ENCODE results near the gene GDI1. TPM values are rescaled to one million over a fixed set of nuclear protein-coding genes. Genes with fewer than 3 reads are reported as not detected.

Gene GDI1
- total and polyA plus RNA-seq, 12 donors, result 85.6 to 287 (median 113) TPM

DNA sequence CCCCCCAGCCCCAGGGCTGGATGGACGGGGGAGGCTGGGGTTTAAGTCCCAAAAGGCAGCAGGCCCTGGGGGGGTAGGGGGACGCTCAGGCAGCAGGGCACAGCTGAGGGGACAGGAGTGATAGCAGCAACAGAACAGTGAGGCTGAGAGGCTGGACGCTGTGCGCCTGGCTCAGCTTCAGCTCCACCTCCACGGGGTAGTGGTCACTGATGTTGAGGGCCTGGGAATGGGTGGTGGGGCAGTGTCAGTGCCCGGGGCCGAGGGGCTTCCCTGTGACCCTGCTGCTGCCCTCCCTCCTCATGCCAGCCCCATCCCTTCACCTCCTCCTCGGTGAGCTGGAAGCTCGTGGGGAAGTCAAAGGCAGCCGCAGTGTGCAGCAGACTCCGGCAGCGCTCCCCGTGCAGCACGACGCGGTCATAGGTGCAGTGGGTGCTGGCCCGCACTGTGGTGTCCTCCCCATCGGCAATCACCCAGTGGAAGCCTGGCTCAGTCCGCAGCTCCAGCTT lies 34.3 kb upstream of the GDI1 start:
- H3K4me3 ChIP-seq, result no peak overlapping the region
- H3K9me3 ChIP-seq (replicated peaks in 1 of 3), result no peaks in the 10 kb centered on the region
- no peak overlapping the region for H3K27ac ChIP-seq
- DNase-seq, result no peak
- H3K36me3 ChIP-seq (replicated peaks in 1 of 2), result peaks cover 0 to 23% of the 10 kb centered on the region in 2 donors
- no peak for TF ChIP-seq POLR2A (IDR thresholded peaks at IDR 0.05)
- TF ChIP-seq, protein P1, sequence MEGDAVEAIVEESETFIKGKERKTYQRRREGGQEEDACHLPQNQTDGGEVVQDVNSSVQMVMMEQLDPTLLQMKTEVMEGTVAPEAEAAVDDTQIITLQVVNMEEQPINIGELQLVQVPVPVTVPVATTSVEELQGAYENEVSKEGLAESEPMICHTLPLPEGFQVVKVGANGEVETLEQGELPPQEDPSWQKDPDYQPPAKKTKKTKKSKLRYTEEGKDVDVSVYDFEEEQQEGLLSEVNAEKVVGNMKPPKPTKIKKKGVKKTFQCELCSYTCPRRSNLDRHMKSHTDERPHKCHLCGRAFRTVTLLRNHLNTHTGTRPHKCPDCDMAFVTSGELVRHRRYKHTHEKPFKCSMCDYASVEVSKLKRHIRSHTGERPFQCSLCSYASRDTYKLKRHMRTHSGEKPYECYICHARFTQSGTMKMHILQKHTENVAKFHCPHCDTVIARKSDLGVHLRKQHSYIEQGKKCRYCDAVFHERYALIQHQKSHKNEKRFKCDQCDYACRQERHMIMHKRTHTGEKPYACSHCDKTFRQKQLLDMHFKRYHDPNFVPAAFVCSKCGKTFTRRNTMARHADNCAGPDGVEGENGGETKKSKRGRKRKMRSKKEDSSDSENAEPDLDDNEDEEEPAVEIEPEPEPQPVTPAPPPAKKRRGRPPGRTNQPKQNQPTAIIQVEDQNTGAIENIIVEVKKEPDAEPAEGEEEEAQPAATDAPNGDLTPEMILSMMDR (IDR thresholded peaks at IDR 0.05), result no peak
- H3K27me3 ChIP-seq, result no peaks in the 10 kb centered on the region
- intact Hi-C loops (cut with DNase I), result no loop called here
- 71 to 87% (median 84%) methylated on average over 5 to 19 of the region's 19 CpGs for WGBS, 4 donors
- H3K4me1 ChIP-seq (replicated peaks in 1 of 2), result peaks cover 0 to 8% of the 10 kb centered on the region in 2 donors

DNA sequence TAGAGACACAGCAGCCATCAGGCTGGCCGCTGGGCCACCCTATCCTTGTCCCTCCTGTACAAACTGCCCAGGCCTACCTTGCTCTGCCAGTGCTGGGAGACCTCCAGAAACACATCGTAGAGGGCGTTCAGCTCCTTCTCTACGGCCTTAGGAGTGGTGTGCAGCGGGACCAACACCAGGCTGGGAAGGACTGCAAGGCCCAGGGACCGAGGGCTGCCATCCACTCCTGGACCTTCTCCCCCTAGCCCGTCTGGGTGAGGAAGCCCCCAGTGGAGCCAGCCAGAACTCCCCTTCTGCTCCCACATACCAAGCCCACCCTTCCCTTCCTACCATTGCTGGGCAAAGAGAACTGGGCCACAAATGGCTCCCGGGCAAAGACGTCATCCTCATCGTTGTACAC lies 33.8 kb upstream of the GDI1 start:
- peaks cover 0 to 8% of the 10 kb centered on the region in 2 donors for H3K4me1 ChIP-seq (replicated peaks in 1 of 2)
- H3K27me3 ChIP-seq, result no peaks in the 10 kb centered on the region
- no peak overlapping the region for H3K4me3 ChIP-seq
- H3K27ac ChIP-seq, result no peak overlapping the region
- TF ChIP-seq, protein P1 (IDR thresholded peaks at IDR 0.05), result no peak
- TF ChIP-seq POLR2A (IDR thresholded peaks at IDR 0.05), result no peak
- 86 to 93% (median 90%) methylated on average over 3 to 10 of the region's 10 CpGs for WGBS, 4 donors
- intact Hi-C loops (cut with DNase I), result no loop called here
- no peak for DNase-seq
- peaks cover 0 to 23% of the 10 kb centered on the region in 2 donors for H3K36me3 ChIP-seq (replicated peaks in 1 of 2)
- no peaks in the 10 kb centered on the region for H3K9me3 ChIP-seq (replicated peaks in 1 of 3)

DNA sequence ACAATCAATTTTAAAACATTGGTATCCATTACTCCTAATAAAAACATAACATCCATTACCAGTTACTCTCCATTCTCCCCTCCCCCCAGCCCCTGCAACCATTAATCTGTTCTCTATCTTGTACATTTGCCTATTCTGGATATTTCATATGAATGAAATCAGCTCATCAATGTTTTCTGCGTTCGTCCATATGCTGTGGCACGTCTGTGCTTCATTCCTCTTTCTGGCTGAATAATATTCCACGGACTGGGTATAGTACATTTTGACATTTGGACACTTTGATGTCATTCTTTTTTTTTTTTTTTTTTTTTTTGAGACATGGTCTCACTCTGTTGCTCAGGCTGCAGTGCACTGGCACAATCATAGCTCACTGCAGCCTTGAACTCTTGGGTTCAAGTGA lies 33.1 kb upstream of the GDI1 start:
- Histone ChIP-seq H3K4me3 (no peak overlapping the region), H3K27me3 (no peaks in the 10 kb centered on the region), H3K36me3 (replicated peaks in 1 of 2) (peaks cover 0 to 23% of the 10 kb centered on the region in 2 donors), H3K27ac (no peak overlapping the region), H3K9me3 (replicated peaks in 1 of 3) (no peaks in the 10 kb centered on the region), H3K4me1 (replicated peaks in 1 of 2) (peaks cover 0 to 8% of the 10 kb centered on the region in 2 donors)
- intact Hi-C loops (cut with DNase I), result no loop called here
- TF ChIP-seq, protein P1 (IDR thresholded peaks at IDR 0.05), result no peak
- TF ChIP-seq POLR2A (IDR thresholded peaks at IDR 0.05), result no peak
- DNase-seq, result no peak
- WGBS, 4 donors, result 82 to 93% (median 88%) methylated on average over 4 of the region's 4 CpGs

DNA sequence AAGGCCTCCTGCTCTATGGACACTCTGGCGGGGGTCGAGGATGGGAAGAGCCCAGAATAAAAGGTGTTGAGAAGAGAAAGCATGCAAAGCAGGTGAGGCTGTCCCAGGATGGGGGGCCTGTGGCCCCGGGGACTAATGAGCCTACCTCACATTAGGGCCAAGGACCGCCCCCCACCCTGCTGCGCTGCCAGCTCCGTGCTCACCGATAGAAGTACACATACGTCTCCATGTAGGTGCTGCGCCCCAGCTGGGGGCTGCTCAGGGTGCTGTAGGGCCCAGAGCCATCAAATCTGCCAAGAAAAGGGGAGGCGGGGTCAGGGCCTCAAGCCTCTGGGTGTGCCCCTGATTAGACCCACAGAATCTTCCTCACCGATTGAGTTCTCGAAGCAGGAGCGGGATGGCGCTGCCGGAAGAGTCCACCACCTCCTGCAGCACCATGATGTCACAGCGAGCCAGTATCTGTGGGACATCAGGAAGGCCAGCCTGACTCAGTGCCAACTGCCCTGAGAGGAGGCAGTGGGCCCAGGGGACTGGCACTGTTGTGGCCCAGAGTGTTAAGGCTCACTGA lies 32.2 kb upstream of the GDI1 start:
- 90 to 96% (median 93%) methylated on average over 8 to 16 of the region's 16 CpGs for WGBS, 4 donors
- Histone ChIP-seq H3K27ac (no peak overlapping the region), H3K9me3 (replicated peaks in 1 of 3) (no peaks in the 10 kb centered on the region), H3K27me3 (no peaks in the 10 kb centered on the region), H3K4me3 (no peak overlapping the region), H3K36me3 (replicated peaks in 1 of 2) (peaks cover 0 to 16% of the 10 kb centered on the region in 2 donors), H3K4me1 (replicated peaks in 1 of 2) (peaks cover 0 to 5% of the 10 kb centered on the region in 2 donors)
- intact Hi-C loops (cut with DNase I), result no loop called here
- DNase-seq, result no peak
- TF ChIP-seq, protein P1 (IDR thresholded peaks at IDR 0.05), result no peak
- TF ChIP-seq POLR2A (IDR thresholded peaks at IDR 0.05), result no peak

Data from adrenal gland (tissue), 12 donors.